Measurements from ENCODE around the gene OR12D1.

The OR12D1 gene

GRCh38 chr6:29465801-29466200 is 51.1 kb downstream of the OR12D1 start:
- DNase-seq (ENCODE audit: low read depth) = no peak

- DNase-seq (ENCODE audit: low read depth) = no peak
Measured at GRCh38 chr6:29466241-29466640, 51.5 kb downstream of the OR12D1 start.
